Cardiac fibroblast (primary cell): ENCODE results near the gene CPNE6.
A peak's percentile ranks its signal among the peaks of the same experiment; 100 is the strongest.

Source experiments
- DNase-seq, 2 donors: peaks; one replicate each; pipeline versions ENCODE4 v3.0.0 to v3.0.0-alpha.2; 2010; ENCODE audit warnings: low read depth in 2 of 2
- H3K4me3 ChIP-seq, 2 donors: replicated peaks in 1 of 2; 1 replicate in 1 of 2; 2 replicates in 1 of 2; pipeline ENCODE4 v1.5.1; 2011; ENCODE audit warnings: low read depth in 2 of 2, low read length in 2 of 2, mild to moderate bottlenecking in 2 of 2, moderate library complexity in 1 of 2
- TF ChIP-seq, protein P1 (sequence below): IDR thresholded peaks from one replicate; pipeline ENCODE4 v1.5.1; 2011; ENCODE audit warnings: low read depth, mild to moderate bottlenecking, low read length, inconsistent platforms

CPNE6 gene

GRCh38 chr14:24078146-24078545, 6.8 kb downstream of the CPNE6 start:
- DNase-seq: no peak
- H3K4me3 ChIP-seq: no peak overlapping the region
- TF ChIP-seq, protein P1, sequence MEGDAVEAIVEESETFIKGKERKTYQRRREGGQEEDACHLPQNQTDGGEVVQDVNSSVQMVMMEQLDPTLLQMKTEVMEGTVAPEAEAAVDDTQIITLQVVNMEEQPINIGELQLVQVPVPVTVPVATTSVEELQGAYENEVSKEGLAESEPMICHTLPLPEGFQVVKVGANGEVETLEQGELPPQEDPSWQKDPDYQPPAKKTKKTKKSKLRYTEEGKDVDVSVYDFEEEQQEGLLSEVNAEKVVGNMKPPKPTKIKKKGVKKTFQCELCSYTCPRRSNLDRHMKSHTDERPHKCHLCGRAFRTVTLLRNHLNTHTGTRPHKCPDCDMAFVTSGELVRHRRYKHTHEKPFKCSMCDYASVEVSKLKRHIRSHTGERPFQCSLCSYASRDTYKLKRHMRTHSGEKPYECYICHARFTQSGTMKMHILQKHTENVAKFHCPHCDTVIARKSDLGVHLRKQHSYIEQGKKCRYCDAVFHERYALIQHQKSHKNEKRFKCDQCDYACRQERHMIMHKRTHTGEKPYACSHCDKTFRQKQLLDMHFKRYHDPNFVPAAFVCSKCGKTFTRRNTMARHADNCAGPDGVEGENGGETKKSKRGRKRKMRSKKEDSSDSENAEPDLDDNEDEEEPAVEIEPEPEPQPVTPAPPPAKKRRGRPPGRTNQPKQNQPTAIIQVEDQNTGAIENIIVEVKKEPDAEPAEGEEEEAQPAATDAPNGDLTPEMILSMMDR: no peak

DNA sequence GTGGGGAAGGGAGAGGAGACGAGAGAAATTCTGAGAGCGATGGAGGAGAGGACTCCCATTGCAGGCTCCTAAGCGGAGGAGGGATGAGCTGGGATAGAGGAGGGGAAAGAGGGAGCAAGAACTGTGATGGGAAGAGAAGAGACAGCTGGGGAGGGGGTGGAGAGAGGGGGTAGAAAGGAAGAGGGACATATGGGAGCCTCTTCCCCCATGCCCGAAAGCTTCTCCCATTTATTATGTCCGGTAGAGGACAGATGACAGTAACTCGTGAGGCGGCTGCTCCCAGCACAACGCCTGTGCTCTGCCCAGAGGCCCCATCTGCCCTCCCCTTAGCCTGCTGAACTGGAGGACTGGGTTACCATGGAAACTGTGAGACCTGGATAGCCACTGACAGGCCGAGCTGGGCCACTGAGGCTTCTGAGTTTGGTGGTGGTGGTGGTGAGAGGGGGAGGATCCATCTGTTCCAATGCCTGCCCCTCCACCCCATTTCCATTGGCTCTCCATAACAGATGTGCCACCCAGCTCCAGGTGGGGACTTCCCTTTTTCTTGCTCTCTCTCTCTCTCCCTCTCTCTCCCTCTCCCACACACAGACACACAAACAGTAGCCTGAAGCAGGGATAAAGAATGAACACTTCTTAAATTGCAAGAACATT, 8.3 kb downstream of the CPNE6 start:
- no peak for DNase-seq
- no peak overlapping the region for H3K4me3 ChIP-seq
- TF ChIP-seq, protein P1: no peak

DNA sequence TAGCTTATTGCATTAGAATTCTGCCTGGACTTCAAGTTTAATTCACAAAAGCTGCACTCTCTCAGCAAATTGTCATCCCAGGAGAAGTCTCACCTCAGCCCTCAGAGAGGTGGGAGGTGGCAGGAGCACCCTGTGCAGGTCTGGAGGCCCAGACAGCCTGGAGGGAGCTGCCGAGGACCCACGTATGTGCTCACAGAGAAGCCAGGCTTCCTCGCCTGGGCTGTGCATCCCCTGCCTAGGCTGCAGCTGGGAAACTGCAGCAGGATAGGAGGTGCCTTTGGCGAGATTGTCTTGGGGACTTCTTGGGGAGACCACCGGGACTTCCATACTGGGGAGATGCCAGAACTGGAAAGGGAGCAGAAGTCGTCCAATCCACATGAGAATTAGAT, 8.8 kb downstream of the CPNE6 start:
- TF ChIP-seq, protein P1: no peak
- no peak overlapping the region for H3K4me3 ChIP-seq

GRCh38 chr14:24080888-24081738, 9.8 kb downstream of the CPNE6 start:
- DNase-seq: peak; percentile 12 to 17
- TF ChIP-seq, protein P1: no peak
- H3K4me3 ChIP-seq: peak overlapping the region; percentile 37 to 53

More for the DNA sequence above, 8.8 kb downstream of the CPNE6 start:
- no peak for DNase-seq

GRCh38 chr14:24081739-24082211, 10.4 kb downstream of the CPNE6 start:
- no peak for DNase-seq
- H3K4me3 ChIP-seq: peak overlapping the region in 1 of 2 donors; percentile 53
- TF ChIP-seq, protein P1: no peak

GRCh38 chr14:24082411-24083080, 11.2 kb downstream of the CPNE6 start:
- DNase-seq: no peak
- H3K4me3 ChIP-seq: no peak overlapping the region
- TF ChIP-seq, protein P1: no peak
